A172 (cell line): Measurements from ENCODE around the gene MARCKSL1. TPM values are rescaled to one million over a fixed set of nuclear protein-coding genes. Genes with fewer than 3 reads are reported as not detected.
"Not testable (repeated sequence)": the region's sequence is repeated elsewhere in the genome, so short reads cannot be mapped to it uniquely, and the experiment has no call there.

ENCODE experiments used
- DNase-seq: peaks from one replicate; pipeline ENCODE4 v3.0.0-alpha.2; 2015; ENCODE audit warnings: low spot score
- total RNA-seq: library from RNA; depleted of rRNA; stranded (reverse); fragments of >200 nt; shearing (Covaris generic); gene quantifications from 2 replicates; pipeline ENCODE4 v1.2.3, GENCODE V29; 2014

MARCKSL1 gene
- total RNA-seq, 1 experiment from 2014 or later: 91.0 TPM

DNA sequence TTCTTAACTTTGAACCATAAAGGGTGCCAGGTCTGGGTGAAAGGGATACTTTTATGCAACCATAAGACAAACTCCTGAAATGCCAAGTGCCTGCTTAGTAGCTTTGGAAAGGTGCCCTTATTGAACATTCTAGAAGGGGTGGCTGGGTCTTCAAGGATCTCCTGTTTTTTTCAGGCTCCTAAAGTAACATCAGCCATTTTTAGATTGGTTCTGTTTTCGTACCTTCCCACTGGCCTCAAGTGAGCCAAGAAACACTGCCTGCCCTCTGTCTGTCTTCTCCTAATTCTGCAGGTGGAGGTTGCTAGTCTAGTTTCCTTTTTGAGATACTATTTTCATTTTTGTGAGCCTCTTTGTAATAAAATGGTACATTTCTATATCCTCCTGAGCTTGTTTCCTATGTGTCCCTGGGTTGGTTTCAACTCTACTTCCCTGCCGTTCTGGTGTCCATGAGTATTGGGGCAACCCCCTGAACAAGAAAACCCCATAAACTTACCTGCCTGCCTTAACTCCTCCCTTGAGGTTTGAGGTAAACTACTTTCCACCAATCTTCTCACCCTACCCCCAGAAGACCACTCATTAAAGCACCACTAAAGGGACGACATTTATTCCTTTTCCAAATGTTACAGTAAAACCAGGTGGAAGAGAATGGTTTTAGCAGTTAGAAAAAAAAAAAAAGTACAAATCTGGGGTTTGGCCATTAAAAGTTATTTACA, 2.6 kb downstream of the MARCKSL1 start:
- no peak for DNase-seq

DNA sequence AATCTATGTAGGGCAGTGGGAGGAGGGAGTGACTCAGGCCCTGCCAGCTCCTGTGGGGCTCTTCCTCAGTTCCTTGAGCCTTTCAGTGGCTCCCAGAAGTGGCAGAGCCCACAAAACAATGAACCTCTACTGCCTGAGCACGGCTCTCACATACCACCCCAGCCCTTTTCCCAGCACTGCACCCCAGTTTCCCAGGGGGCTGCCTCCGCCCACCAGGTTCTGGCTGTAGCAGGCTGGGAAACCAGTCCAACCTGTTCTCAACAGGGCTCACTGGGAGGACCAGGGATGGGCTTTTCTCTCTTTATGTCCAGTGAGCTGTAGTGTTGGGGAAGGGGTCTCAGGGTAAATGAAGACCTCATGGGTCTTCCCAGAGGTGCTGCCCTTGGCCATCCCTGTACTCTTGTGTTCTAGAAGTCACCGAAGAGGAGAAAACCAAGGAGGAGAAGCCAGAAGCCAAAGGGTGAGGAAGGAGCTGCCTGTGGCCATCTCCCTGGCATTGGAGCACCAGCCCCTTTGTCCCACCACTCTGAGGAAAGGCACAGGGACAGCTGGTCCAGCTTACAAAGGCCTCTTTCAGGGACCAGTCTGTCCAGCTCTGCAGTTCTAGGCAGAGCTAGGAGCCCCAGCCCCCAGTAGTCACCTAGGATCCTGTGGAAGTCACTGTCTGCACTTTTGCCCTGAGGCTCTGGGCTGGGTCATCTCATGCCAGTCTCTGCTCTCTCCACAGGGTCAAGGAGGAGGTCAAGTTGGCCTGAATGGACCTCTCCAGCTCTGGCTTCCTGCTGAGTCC, 3.5 kb downstream of the MARCKSL1 start:
- DNase-seq: no peak

DNA sequence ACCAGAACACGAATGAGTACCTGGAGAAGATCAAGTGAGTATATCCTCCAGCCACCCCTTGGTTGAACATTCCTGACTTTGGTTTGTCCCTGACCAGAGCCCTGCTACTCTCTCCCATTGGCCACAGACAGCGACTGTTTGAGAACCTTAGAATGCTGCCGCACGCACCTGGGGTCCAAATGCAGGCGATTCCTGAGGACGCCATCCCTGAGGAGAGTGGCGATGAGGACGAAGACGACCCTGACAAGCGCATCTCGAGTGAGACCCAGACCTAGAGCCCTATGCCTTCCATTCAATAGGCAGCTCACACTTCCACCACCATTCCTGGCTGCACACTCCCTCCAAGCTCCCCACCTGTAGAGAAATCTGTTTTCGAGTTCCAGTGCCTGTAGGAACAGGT, 4.5 kb downstream of the MARCKSL1 start:
- no peak for DNase-seq

DNA sequence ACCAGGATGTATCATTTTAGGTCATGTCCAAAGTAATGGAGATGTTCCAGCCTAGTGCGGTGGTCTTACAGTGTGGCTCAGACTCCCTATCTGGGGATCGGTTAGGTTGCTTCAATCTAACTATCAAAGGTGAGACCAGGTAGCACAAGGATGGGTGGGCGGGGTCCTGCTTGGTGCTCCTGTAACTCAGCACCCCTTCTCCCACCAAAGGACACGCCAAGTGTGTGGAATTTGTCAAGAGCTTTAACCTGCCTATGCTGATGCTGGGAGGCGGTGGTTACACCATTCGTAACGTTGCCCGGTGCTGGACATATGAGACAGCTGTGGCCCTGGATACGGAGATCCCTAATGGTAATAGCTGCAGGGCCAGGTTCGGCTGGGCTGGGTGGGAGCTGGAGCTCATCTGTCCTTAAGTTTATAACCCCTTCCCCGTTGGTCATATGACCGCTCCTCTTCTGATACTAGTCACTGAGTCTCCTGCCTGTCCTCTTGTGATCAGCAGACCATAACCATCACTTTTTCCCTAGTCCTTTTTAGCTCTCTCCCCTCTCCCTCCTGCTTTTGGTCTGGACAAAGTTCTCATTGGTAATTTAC, 5.4 kb downstream of the MARCKSL1 start:
- DNase-seq: no peak

DNA sequence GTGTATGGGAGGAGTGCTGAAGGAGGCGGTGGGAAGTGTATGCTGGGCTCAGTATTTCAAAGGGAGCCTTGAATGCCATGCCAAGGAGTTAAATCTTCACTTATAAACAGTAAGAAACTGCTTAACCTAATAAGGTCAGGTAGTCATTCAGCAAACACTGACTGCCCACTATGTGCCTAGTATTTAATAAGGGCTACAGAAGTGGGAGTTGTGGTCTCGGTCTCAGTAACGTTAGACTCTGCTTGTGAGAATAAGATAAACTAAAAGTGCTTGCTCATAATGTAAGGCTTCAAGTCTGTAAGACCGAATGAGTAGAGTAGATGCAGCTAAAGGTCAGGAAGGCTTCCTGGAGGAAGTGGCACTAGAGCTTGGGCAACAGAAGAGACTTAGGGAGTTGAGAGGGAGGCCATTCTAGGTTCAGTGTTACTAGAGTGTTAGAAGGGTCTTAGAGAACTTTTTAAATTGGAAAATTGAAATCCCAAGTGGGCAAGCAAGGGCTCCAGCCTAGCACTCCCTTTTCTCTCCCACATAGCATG, 6.0 kb downstream of the MARCKSL1 start:
- DNase-seq: no peak

DNA sequence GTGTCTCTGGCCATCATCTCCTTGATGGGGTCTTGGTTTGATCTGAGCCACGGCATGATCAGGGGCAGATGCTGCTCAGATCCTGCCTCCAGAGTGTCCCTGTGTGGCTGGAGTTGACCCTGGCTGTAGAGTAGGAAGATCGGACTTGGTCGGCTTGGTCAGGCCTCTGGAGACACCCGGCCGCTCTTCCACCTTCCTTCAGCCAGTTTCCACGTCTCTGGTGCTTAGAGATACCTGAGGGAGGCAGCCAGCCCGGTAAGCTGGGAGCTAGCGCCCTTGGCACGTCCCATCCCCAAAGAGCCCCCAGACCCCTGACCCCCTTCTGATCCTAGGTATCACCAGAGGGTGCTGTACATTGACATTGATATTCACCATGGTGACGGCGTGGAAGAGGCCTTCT, 8.8 kb downstream of the MARCKSL1 start:
- DNase-seq: no peak

DNA sequence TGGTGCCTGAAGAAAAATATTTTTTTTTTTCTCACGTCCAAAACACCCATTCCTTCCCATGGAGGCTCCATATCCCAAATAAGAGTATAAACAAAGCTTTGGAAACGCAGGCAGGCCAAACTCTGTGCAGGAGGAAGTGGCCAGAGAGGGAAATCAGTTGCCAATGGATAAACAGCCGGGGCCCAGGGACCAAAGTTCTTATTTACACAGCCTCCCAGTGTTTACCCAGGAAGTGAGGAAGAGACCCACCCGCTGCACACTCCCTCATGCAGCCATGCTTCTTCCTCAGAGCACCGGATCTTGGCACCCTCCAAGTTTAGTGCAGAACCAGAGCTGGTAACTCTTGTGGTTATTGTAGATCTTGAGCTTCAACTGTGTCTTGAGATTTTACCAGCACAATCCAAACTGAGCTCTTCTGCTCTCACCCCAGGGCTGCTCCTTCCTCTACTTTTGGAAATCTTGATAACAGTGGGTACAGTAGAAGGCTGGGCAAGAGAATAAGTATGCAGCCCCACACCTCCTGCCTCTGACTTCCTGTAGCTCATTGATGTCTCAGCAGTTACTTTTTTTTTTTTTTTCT, 14.2 kb downstream of the MARCKSL1 start:
- DNase-seq: no peak

DNA sequence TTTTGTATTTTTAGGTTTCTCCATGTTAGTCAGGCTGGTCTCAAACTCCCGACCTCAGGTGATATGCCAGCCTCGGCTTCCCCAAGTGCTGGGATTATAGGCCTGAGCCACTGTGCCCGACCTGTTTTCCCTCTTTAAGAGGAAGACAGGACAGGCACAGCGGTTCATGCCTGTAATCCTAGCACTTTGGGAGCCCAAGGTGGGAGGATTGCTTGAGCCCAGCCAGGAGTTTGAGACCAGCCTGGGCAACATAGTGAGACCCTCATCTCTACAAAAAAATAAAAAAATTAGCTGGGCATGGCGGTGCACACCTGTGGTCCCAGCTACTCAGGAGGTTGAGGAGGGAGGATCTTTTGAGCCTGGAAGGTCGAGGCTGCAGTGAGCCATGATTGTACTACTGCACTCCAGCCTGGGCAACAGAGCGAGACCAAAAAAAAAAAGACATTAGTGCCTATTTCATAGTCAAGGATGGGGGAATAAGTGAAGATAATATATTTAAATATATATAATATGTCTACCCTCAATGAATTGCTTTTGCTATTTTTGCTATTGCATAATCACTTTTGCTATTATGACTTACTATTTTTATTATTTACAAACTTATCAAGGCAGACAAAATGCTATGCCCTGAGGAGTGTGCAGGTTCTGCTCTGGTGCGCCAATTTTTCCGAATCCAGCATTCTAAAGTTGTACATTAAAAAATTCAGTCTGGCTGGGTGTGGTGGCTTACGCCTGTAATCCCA, 17.7 kb downstream of the MARCKSL1 start:
- DNase-seq: no peak

DNA sequence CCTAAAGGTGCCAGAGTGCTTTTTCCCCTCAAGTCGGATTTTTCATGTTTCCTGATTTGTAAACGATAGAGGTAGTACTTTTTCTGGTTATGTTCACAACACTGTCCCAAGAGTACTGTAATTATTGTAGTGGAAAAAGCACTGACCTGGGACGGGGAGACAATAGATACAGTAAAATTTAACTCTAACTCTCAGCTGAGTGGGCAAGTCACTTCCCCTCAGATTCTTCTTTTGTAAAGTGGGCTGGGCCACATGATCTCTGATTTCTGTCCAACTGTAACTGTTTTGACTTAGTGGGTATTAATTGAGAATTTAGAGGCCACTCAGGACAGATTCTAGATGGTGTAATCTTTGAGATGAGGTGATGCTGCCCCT, 19.1 kb downstream of the MARCKSL1 start:
- no peak for DNase-seq

DNA sequence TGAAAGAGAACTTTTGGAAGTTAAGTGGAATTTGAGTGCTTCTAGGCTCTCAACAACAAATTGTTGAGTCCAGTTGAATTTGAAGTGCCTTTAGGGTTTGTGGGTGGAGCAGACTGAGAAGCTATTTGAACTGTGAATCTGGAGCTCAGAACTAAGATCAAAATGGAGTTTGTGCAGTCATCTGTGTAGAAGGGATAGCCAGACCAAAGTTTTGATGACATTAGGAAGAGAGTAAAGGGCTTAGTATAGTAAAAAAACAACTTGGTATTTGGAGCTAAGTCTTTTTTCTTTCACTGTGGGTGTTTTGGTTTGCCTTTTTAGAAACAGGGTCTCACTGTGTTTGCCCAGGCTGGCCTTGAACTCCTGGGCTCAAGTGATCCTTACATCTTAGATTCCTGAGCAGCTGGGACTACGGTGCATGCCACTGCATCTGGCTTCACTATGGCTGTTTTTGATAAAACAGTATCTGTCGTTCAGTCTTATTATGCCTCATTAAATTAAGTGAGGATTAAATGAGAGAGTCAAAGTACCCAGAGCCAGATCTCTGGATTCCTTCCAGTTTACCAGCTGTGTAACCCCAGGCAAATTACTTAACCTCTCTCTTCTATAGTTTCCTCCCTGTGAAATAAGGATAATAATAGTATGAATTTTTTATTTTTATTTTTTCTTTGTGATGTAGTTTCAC, 24.2 kb downstream of the MARCKSL1 start:
- no peak for DNase-seq

DNA sequence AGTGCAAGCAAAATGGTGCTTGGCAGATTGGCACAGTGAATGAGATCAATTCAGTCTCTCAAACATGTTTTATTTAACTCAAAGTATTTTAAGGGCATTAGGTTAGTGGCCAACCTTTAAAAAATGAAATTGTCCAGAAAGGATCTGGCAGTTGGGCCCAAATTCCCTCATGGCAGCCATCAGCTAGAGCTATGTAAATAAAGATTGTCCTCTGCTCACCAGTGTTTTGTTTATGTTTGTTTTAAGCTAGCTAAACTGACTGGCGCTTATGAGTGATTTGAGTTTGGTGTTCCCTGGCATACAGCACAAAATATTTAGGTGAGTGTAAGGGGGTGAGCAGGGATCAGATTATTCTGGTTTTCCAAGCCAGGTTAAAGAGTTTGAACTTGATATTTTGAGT, 26.1 kb downstream of the MARCKSL1 start:
- no peak for DNase-seq

DNA sequence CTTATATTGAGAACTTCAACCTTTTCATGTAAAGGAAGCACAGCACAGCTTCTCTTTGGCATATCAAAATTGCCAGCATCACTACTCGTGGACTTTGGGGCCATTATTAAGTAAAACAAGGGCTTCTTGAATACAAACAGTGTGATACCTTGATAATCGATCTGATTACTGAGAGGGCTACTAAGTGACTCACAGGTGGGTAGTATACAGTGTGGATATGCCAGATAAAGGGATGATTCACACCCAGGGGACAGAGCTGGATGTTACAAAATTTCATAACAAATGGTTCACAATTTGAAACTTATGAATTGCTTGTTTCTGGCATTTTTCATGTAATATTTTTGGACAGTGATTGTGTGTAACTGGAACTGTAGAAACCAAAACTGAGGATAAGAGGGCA, 28.7 kb downstream of the MARCKSL1 start:
- DNase-seq: no peak

DNA sequence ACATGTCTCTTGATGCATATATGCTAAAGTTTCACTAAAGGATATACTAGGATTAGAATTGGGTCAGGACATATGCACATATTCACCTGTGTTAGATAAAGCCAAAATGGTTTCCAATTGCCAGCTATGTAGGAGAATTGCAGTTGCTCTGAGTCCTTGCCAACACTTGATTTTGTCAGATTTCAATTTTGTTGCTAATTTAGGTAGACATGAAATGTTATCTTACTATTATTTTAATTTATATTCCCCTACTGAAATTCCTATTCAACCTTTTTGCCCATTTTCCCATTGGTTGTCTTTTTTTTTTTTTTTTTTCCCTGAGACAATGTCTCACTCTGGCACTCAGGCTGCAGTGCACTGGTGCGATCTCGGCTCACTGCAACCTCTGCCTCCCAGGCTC, 30.7 kb downstream of the MARCKSL1 start:
- DNase-seq: no peak

DNA sequence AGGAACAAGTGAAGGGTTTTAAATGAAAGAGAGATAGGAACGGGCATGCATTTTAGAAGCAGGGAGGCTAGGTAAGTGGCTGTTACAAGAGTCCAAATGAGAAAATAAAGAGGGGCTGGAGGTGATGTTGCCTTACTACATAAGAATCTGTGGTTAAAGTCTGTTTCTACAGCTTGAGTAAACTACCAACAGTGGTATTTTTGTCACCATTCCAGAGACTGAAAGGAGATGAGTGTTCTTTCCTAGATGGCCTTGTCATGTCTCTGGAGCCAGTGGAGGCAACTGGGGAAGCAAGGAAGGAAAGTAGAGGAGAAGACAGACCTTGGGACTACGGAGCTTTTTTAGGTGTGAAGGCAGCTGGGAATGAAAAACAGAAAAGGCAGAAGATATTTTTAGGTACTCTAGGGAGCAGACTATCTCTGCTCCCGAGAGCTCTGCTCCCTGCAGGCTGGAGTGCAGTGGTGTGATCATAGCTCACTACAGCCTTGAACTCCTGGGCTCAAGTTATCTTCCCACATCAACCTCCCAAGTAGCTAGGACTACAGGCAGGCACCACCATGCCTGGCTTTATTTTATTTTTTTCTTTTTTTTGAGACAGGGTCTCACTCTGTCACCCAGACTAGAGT, 31.9 kb downstream of the MARCKSL1 start:
- DNase-seq: no peak

DNA sequence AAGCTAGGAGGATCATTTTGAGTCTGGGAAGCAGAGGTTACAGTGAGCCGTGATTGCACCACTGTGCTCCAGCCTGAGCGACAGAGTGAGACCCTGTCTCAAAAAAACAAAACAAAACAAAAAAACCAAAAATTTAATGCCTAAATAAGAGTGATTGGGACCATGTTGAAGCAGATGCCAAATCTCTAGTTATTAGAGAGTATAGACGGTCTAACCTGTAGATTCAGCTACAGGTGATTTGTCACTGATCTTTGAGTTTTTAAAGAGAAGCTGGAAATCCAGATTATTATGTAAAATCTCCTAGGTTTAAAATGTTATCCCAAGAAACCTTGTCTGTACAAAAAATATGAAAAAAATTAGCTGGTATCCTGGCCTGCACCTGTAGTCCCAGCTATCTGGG, 32.7 kb downstream of the MARCKSL1 start:
- DNase-seq: no peak

DNA sequence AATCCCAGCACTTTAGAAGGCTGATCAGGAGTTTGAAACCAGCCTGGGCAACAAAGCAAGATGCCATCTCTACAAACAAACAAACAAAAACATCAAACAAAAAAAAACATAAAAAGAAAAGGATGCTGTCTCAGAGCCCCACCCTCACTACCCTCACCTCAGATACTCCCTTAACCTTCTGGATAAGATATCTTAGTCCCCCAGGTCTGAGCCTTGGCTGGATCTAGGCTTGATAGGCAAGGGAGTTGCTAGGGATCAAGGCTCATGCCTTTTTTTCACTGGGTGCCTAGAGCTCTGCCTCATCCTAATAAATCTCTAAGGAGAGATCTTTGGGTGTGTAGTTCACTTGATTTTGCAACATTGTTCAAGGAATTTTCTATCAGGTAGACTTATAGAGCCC, 36.7 kb downstream of the MARCKSL1 start:
- no peak for DNase-seq

DNA sequence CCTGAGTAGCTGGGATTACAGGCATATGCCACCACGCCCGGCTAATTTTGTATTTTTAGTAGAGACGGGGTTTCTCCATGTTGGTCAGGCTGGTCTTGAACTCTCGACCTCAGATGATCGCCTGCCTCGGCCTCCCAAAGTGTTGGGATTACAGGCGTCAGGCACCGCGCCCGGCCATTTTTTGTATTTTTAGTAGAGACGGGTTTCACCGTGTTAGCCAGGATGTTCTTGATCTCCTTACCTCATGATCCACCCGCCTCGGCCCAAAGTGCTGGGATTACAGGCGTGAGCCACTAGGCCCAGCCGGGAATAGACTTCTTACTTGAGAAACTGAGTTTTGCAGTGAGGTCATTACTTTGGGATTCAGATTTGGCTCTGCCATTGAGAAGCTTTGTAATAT, 37.8 kb downstream of the MARCKSL1 start:
- DNase-seq: not testable (repeated sequence)

DNA sequence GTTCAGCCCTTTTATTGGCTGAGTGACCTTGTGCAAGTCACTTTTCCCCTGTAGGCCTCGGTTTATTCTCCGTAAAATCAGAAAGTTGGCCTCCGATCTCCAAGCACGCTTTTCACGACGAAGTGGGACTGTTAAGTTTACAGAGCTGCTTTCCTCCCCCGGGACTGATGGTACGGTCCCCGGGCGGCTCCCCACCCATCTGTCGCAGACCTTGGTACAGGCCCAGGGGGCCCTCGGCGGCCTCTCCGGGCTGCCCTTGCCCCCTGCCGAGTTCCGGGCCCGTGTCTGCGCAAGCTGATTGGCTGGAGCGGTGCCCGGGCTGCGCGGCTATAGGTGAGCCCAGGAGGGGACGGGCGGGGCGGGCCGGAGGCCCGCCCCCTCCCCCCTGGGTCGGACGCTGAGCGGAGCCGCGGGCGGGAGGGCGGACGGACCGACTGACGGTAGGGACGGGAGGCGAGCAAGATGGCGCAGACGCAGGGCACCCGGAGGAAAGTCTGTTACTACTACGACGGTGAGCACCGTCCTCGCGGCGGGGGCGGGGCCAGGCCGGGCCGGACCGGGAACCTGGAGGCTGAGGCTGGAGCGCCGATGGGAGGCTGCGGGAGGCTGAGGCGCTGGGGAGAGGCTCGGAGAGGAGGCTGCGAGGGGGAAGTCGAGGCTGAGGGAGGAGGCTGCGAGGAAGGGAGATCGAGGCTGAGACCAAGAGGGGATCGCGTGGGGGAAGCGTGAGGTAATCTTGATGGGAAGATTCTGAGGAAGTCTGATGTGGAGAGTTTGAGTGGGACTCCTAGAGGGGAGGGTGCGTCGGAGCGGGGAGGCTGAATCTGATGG, 44.1 kb downstream of the MARCKSL1 start, which contains the start of gene HDAC1:
Gene HDAC1 (plus strand): TSS at position 376 of the 831 bp plus-strand sequence. CDS start 87 bp downstream, at position 463.
- peak; percentile 78 for DNase-seq

DNA sequence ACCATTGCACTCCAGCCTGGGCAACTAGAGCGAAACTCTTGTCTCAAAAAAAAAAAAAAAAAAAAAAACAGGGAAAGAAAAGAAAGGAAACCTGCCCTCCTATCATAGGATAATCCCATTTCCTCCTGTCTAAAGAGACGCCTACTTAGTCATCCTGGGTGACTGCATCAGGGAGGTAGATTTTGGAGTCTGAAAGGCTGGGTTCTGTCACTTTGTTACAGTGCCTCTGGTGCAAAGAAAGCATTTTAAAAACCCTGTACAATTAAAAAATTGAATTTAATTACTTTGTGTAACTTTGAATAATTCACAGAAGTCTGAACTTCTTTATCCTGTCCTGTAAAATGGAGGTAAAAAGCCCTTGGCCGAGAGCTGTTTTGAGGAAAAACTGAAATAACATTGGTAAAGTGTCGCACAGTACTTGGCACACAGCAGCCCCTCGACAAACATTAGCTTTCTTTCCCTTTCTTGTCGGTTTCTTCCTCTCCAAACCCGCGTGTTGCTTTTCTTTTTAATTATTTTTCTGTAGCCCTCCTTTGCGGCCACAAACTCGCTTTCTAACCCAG, 44.8 kb downstream of the MARCKSL1 start:
- DNase-seq: peak; percentile 56
